BE2C (cell line): ENCODE measurements around the gene LCOR.

Experiments
- DNase-seq: peaks from one replicate; pipeline ENCODE4 v3.0.0-alpha.2; 2020
- H3K27me3 ChIP-seq: fragments of 250-450 bp; sonication (Bioruptor Pico); 2 replicates; pipeline ENCODE4 v1.5.1; 2020; ENCODE audit warnings: mild to moderate bottlenecking
- H3K36me3 ChIP-seq: fragments of 250-450 bp; sonication (Bioruptor Pico); 2 replicates; pipeline ENCODE4 v1.5.1; 2020; ENCODE audit warnings: mild to moderate bottlenecking
- H3K4me1 ChIP-seq: fragments of 250-450 bp; sonication (Bioruptor Pico); 2 replicates; pipeline ENCODE4 v1.5.1; 2020
- H3K4me3 ChIP-seq: 2 replicates; pipeline ENCODE4 v1.5.1; 2011; ENCODE audit warnings: low read depth, low read length
- H3K9me3 ChIP-seq: fragments of 250-450 bp; sonication (Bioruptor Pico); 2 replicates; pipeline ENCODE4 v1.5.1; 2020
- TF ChIP-seq, protein P1 (sequence below): IDR thresholded peaks from 2 replicates; pipeline ENCODE4 v1.5.1; 2012; ENCODE audit warnings: mild to moderate bottlenecking, low read depth, low read length

Gene LCOR

DNA sequence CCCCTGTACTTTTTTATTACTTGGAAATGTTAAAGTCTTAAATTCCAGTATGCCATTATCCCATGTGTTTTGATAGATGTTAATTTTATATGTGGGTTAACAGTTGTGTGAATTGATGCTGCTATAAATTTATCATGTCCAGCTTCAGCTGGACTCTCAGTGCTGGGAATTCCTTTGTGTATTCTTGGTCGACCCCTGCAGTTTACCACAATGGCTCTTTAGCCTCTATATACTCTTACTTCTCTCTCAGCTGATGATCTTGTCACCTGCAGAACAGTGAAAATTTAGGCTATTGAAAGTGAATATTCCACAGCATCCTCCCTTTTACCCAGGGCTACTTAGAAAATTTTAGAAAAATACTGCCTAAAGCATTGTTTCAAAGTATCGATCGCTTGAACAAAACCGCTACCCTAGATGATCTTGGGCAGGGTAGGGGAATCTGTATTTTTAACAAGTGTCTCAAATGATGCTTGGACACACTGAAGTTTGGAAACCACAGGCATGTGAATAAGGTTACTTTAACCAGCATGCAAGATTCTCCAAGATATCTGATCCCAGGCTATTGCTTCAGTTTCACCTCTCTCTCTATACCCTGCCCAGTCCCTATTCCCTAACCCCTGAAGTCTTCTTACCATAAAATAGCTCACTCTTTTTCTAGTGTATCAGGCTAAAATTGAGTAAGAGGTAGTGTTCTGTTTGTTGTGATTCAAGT lies 25.4 kb downstream of the LCOR start:
- Histone ChIP-seq H3K36me3 (no peaks in the 10 kb centered on the region; the same call in 1 of the 2 replicates), H3K27me3 (no peaks in the 10 kb centered on the region), H3K9me3 (no peaks in the 10 kb centered on the region), H3K4me3 (no peak overlapping the region), H3K4me1 (no peaks in the 10 kb centered on the region)
- TF ChIP-seq, protein P1, sequence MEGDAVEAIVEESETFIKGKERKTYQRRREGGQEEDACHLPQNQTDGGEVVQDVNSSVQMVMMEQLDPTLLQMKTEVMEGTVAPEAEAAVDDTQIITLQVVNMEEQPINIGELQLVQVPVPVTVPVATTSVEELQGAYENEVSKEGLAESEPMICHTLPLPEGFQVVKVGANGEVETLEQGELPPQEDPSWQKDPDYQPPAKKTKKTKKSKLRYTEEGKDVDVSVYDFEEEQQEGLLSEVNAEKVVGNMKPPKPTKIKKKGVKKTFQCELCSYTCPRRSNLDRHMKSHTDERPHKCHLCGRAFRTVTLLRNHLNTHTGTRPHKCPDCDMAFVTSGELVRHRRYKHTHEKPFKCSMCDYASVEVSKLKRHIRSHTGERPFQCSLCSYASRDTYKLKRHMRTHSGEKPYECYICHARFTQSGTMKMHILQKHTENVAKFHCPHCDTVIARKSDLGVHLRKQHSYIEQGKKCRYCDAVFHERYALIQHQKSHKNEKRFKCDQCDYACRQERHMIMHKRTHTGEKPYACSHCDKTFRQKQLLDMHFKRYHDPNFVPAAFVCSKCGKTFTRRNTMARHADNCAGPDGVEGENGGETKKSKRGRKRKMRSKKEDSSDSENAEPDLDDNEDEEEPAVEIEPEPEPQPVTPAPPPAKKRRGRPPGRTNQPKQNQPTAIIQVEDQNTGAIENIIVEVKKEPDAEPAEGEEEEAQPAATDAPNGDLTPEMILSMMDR: no peak
- DNase-seq: no peak

DNA sequence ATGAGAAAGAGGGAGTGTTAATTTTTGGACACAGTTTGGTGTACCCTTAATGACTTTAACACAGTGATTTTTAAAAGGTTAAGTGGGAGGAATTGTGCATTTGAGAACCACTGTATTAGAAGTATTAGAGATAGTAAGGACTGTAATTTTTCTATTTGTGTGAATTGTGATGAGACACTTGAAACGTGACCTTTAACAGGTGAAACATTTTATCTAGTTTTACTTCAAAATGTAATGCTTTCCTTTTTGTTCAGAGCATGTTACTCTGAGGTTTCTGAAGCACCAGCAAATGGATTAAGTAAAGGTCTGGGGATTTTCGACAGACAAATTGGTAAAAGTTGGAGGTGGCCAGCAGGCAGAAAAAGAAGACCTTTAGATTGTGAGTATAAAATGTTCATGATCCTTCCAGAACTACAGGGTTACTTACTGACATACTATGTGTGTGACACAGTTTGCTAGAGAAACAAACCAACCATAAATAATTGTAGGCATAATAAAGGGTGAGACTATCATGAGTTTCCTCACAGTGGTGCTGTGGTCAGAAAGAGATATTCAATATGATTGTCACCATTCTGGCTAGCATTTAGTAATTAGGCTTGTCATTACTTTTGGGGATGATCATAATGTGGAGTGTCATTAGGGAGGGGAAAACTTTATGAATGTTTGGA lies 26.1 kb downstream of the LCOR start:
- H3K9me3 ChIP-seq: no peaks in the 10 kb centered on the region
- H3K27me3 ChIP-seq: no peaks in the 10 kb centered on the region
- no peaks in the 10 kb centered on the region for H3K4me1 ChIP-seq
- TF ChIP-seq, protein P1: no peak
- no peak for DNase-seq
- no peaks in the 10 kb centered on the region; the same call in 1 of the 2 replicates for H3K36me3 ChIP-seq
- no peak overlapping the region for H3K4me3 ChIP-seq

DNA sequence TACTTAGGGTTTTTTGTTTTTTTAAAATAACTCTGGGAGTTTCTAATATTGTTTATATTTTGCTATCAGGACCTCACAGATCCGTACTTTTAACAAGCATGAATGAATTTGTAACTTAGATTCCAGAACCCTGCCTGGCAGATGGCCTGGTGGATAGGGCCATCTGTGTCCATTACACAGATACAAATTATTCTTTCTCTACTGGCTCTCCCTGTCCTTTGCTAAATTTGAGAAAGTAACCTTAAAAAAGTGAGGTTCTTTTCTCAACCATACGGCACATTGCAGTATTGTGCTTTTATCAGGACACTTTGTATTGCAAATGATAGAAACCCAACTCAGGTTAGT lies 26.6 kb downstream of the LCOR start:
- DNase-seq: no peak

DNA sequence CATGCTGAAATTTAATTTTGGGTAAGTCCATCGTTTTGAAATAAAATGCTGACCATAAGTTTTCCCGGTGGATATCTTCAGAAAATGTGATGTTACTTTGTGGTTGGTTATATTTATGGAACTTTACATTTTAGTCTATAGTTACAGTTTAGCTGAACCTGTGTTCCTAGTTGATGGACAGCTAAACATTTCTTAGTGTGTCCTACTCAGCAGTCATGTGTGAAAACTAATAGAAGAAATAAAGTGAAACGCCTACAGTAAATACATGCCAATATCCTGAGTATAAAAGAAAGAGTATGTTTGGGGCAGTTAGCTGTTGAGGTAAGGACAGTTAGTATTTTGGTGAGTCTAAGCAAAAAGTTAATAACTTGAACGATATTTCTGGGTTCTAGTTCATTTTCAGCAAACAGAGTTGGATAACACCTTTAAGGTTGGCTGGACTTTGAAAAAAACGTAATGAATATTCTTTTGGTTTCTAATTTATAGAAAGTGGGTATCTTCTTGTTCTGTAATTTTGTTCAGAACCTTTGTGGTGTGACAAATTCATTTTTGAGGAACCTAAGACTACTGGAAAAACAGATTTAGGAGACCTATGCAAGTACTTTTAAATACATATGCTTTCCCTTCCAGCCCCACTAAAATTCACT lies 28.7 kb downstream of the LCOR start:
- TF ChIP-seq, protein P1: no peak
- Histone ChIP-seq H3K4me3 (no peak overlapping the region), H3K36me3 (no peaks in the 10 kb centered on the region; the same call in 1 of the 2 replicates), H3K9me3 (no peaks in the 10 kb centered on the region), H3K4me1 (0 out of 2 replicates have a peak, but pooled peaks cover 2% of the 10 kb centered on the region), H3K27me3 (no peaks in the 10 kb centered on the region)
- DNase-seq: no peak

More for the DNA sequence above, 26.6 kb downstream of the LCOR start:
- Histone ChIP-seq H3K9me3 (no peaks in the 10 kb centered on the region), H3K36me3 (no peaks in the 10 kb centered on the region; the same call in 1 of the 2 replicates), H3K4me1 (no peaks in the 10 kb centered on the region), H3K4me3 (no peak overlapping the region), H3K27me3 (no peaks in the 10 kb centered on the region)
- TF ChIP-seq, protein P1: no peak

DNA sequence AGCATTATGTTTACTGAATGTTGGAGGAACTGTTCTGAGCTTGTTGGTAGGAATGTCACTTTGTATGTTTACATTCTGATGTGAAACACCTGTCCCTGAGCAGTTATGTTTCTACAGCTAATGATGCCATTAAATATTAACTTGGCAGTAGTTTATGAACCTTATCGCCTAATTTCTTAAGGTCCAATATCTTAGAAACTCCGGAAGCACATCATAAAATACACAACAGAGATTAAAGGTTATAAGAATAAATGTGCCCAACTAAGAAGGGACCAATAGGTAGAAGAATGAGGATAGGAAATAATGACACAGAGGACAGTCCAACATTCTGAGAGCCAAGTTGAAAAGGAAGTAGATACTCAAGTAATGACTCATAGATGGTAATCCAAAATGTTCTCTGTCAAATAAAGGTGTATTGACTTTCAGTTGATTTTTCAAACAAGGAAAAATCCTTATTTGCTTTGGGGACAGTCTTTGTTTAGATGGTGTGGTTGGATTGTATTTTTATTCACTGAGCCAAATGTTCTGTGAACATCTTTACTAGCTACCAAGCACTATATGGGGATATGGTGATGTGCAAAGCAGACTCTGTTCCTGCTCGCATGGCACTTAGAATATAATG lies 31.9 kb downstream of the LCOR start:
- no peak for DNase-seq
- TF ChIP-seq, protein P1: no peak

More for the DNA sequence above, 31.9 kb downstream of the LCOR start:
- H3K9me3 ChIP-seq: no peaks in the 10 kb centered on the region
- H3K4me3 ChIP-seq: no peak overlapping the region
- no peaks in the 10 kb centered on the region; the same call in 1 of the 2 replicates for H3K36me3 ChIP-seq
- no peaks in the 10 kb centered on the region for H3K27me3 ChIP-seq
- H3K4me1 ChIP-seq: 0 out of 2 replicates have a peak, but pooled peaks cover 2% of the 10 kb centered on the region
